Ovary (tissue), 9 donors: ENCODE results near the gene SCML1. TPM values are rescaled to one million over a fixed set of nuclear protein-coding genes. Genes with fewer than 3 reads are reported as not detected.

ENCODE experiments used
- DNase-seq, 5 donors: peaks; one replicate each; pipeline ENCODE4 v3.0.0-alpha.2; 2019 to 2020
- H3K27ac ChIP-seq, 2 donors: fragments of 200-600 bp; one replicate each; pipeline versions ENCODE4 v1.5.1 to v1.8.0; 2019 to 2022
- H3K27me3 ChIP-seq: fragments of 200-600 bp; one replicate; pipeline ENCODE4 v1.8.0; 2022
- H3K36me3 ChIP-seq: fragments of 200-600 bp; sonication (generic); one replicate; pipeline ENCODE4 v1.5.1; 2019
- H3K4me1 ChIP-seq: one replicate; pipeline ENCODE4 v1.8.1; 2013; ENCODE audit warnings: mild to moderate bottlenecking, moderate library complexity; ENCODE audit not compliant: insufficient read depth
- H3K4me3 ChIP-seq: fragments of 200-600 bp; sonication (generic); one replicate; pipeline ENCODE4 v1.5.1; 2017
- H3K9me3 ChIP-seq, 2 donors: fragments of 200-600 bp in 1 of 2; sonication (generic) in 1 of 2; one replicate each; pipeline versions ENCODE4 v1.5.1 to v1.8.1; 2013 to 2019; ENCODE audit warnings: mild to moderate bottlenecking in 1 of 2, moderate library complexity in 1 of 2
- EP300 ChIP-seq: sonication (generic); formaldehyde crosslinking; IDR thresholded peaks from one replicate; pipeline ENCODE4 v1.6.1; 2017; ENCODE audit warnings: antibody characterized with exemption
- POLR2A ChIP-seq: fragments of 450-650 bp; IDR thresholded peaks from one replicate; pipeline ENCODE4 v1.6.1; 2017; ENCODE audit warnings: antibody characterized with exemption, mild to moderate bottlenecking, moderate library complexity
- WGBS, 3 donors: extraction: QIAGEN DNeasy Blood & Tissue Kit in 1 of 3; methylation state at CpG; one replicate each; pipeline versions ENCODE4 v1.1.5 to v1.1.7; 2013 to 2017; 5-methylcytosine and 5-hydroxymethylcytosine counted together
- intact Hi-C, 4 donors: fragments of 100-400 bp; cut with DNase I; formaldehyde crosslinking; loops; one replicate each; pipeline versions ENCODE4 v1.11.0 to v1.15.1; 2022 to 2023
- polyA plus RNA-seq, 2 donors: library from polyadenylated mRNA; stranded (reverse); fragments of 200-250 nt in 1 of 2; fragments of 350-450 nt in 1 of 2; fragmentation: Illumina TruSeq in 1 of 2; extraction: RNeasy Lipid Tissue Mini Kit (QIAGEN cat#74804) in 1 of 2; gene quantifications; one replicate each; pipeline ENCODE4 v1.2.3, GENCODE V29; 2013 to 2014
- total RNA-seq, 7 donors: library from RNA; depleted of rRNA in 2 of 7; stranded (reverse); fragments of >200 nt in 2 of 7; fragmentation: NEBNext Ultra II Directional in 3 of 7; extraction: Animal tissue kit (Norgen Biotek cat#: 25700) in 3 of 7; gene quantifications; one replicate each; pipeline versions ENCODE4 v1.1.0 to v1.2.4, GENCODE V29; 2016 to 2023
- TF ChIP-seq, protein P1 (sequence below), 3 donors: fragments of 450-650 bp in 2 of 3; fragments of 200-600 bp in 1 of 3; IDR thresholded peaks; one replicate each; pipeline versions ENCODE4 v1.5.1 to v1.8.0; 2016 to 2022; ENCODE audit warnings: antibody characterized with exemption in 3 of 3, mild to moderate bottlenecking in 1 of 3
- donor health status: DM: no; HTN: no; CAD: no; lungs with moderate emphysema.
- donor health status: DM: no; HTN: no; CAD: no.
- donor health status: Bipolar disorder and iron deficiency.
- donor health status: DM: yes; HTN: yes; CAD: no.
- donor health status: DM: no; HTN: no; CAD: no.
- donor health status: DM: yes; HTN: yes; CAD: no.

The SCML1 gene
- total and polyA plus RNA-seq, 9 donors: 14.1 to 27.7 (median 21.7) TPM

DNA sequence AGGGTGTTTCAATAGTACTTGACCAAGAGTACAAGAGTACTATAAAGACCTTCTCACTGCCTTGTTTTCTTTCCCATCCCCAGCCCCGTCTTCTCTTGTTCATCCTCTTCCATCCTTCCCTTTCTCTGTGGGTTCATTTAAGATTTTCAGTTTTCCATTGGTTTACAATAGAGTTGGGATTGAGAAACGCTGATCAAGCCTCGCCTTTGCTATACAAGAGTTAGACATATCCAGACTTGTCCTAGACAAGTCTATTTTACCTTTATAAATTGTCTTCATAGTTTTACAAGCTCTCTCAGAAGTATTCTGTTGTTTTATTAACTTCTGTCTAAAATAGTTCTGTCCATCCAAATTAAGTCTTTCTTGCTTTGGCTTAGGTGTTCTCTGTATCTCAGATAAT is 29.6 kb upstream of the SCML1 start:
- Histone ChIP-seq H3K9me3 (no peaks in the 10 kb centered on the region), H3K36me3 (no peaks in the 10 kb centered on the region), H3K4me3 (no peak overlapping the region), H3K4me1 (no peaks in the 10 kb centered on the region), H3K27me3 (no peaks in the 10 kb centered on the region), H3K27ac (no peak overlapping the region)
- DNase-seq: no peak
- intact Hi-C loops: no loop called here
- TF ChIP-seq, protein P1, sequence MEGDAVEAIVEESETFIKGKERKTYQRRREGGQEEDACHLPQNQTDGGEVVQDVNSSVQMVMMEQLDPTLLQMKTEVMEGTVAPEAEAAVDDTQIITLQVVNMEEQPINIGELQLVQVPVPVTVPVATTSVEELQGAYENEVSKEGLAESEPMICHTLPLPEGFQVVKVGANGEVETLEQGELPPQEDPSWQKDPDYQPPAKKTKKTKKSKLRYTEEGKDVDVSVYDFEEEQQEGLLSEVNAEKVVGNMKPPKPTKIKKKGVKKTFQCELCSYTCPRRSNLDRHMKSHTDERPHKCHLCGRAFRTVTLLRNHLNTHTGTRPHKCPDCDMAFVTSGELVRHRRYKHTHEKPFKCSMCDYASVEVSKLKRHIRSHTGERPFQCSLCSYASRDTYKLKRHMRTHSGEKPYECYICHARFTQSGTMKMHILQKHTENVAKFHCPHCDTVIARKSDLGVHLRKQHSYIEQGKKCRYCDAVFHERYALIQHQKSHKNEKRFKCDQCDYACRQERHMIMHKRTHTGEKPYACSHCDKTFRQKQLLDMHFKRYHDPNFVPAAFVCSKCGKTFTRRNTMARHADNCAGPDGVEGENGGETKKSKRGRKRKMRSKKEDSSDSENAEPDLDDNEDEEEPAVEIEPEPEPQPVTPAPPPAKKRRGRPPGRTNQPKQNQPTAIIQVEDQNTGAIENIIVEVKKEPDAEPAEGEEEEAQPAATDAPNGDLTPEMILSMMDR (IDR thresholded peaks at IDR 0.05): no peak
- TF ChIP-seq POLR2A: no peak
- WGBS, 3 donors: 80% methylated on average over 3 of the region's 3 CpGs

DNA sequence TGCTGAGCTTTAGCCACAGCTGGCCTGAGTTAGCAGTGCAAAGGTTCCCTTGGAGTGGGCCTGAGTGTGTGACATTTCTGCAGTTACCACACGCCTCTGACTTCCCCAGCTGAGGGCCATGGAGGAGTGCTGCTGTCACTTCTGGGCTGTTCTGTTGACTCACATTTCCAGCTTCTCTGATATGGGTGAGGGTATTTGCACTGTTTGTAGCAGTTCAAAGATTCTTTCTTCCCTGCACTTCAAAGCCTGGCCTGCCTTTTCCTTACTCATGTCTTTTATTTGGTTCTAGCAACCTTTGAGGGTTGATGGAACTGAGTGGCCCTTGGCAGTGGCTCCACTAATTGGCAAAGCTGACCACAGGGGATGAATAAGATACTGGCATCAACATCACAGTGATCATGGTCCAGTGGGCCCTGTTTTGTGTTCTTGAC is 26.4 kb upstream of the SCML1 start:
- H3K4me3 ChIP-seq: no peak overlapping the region
- H3K36me3 ChIP-seq: no peaks in the 10 kb centered on the region
- no peak overlapping the region for H3K27ac ChIP-seq
- H3K4me1 ChIP-seq: no peaks in the 10 kb centered on the region
- intact Hi-C loops: no loop called here
- WGBS, 3 donors: 27 to 73% (median 70%) methylated on average over 1 of the region's 1 CpG
- no peak for DNase-seq
- TF ChIP-seq POLR2A: no peak
- TF ChIP-seq, protein P1 (IDR thresholded peaks at IDR 0.05): no peak
- no peaks in the 10 kb centered on the region for H3K27me3 ChIP-seq
- no peaks in the 10 kb centered on the region for H3K9me3 ChIP-seq

DNA sequence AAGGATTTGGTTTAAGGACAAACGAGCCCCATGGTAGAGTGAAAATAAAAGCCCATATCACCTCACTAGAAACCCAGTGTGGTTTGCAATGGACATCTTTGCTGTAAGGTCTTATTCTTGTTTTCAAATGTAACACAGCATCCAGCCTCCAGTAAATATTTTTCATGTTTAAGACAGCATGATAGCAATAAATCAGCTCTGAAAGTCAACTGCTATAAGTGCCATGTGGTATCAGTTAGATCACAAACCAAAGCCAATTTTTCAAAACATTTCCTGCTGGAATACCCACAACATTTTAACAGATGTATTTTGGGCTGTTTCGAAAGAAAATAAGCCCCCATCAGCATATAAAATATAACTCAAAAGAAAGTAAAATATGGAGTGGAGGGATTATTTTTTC is 24.0 kb upstream of the SCML1 start:
- H3K36me3 ChIP-seq: no peaks in the 10 kb centered on the region
- TF ChIP-seq POLR2A: no peak
- TF ChIP-seq EP300: no peak
- no peak overlapping the region for H3K27ac ChIP-seq
- WGBS, 3 donors: 40 to 51% (median 51%) methylated on average over 2 of the region's 2 CpGs
- DNase-seq: no peak
- H3K4me1 ChIP-seq: no peaks in the 10 kb centered on the region
- H3K4me3 ChIP-seq: no peak overlapping the region
- no peaks in the 10 kb centered on the region for H3K27me3 ChIP-seq
- intact Hi-C loops: no loop called here
- H3K9me3 ChIP-seq: no peaks in the 10 kb centered on the region

DNA sequence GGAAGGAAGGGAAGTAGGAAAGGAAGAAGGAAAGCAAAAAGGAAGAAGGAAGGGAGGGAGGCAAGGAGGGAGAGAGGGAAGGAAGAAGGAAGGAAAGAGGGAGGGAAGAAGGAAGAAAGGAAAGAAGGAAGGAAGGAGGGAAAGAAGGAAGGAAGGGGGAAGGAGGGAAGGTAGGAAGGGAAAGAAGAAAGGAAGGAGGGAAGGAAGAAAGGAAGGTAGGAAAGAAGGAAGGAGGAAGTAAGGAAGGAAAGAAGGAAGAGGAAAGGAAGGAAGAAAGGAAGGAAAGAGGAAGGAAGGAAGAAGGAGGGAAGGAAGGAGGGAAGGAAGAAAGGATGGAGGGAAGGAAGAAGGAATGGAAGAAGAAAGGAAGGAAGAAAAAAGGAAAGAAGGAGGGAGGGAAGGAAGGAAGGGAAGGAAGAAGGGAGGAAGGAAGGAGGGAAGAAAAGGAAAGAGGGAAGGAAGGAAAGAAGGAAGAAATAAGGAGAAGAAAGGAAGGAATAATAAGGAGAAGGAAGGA is 18.6 kb upstream of the SCML1 start:
- Histone ChIP-seq H3K4me1 (no peaks in the 10 kb centered on the region), H3K27ac (no peak overlapping the region), H3K27me3 (no peaks in the 10 kb centered on the region), H3K4me3 (no peak overlapping the region), H3K36me3 (no peaks in the 10 kb centered on the region), H3K9me3 (no peaks in the 10 kb centered on the region)
- intact Hi-C loops: no loop called here
- DNase-seq: no peak
- TF ChIP-seq EP300: no peak
- no peak for TF ChIP-seq POLR2A
- TF ChIP-seq, protein P1 (IDR thresholded peaks at IDR 0.05): no peak

DNA sequence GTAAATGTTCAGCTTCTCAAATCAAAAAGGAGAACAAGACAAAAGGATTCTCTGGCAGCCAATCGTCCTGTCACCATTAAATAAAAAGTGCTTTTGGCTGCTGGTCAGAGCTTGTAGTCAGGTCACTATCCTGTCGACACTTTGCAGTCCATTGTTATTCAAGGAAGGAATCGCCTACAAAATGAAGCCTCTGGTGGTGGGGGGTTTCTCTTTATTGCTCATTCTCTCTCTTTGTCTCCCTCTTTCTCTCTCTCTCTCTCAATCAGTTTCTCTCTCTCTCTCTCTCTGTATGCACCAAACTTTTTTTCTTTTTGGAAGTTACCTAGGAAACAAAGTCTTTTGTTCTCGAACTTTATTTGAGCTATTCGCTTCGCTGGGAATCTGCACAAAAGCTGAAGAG is 17.6 kb upstream of the SCML1 start:
- TF ChIP-seq POLR2A: no peak
- TF ChIP-seq, protein P1 (IDR thresholded peaks at IDR 0.05): no peak
- no peak for TF ChIP-seq EP300
- Histone ChIP-seq H3K27ac (no peak overlapping the region), H3K27me3 (no peaks in the 10 kb centered on the region), H3K9me3 (no peaks in the 10 kb centered on the region), H3K4me3 (no peak overlapping the region), H3K4me1 (no peaks in the 10 kb centered on the region), H3K36me3 (no peaks in the 10 kb centered on the region)
- no peak for DNase-seq
- WGBS, 3 donors: 65 to 72% (median 69%) methylated on average over 6 of the region's 6 CpGs
- intact Hi-C loops: no loop called here
